Activated CD8-positive, alpha-beta memory T cell treated with anti-CD3 and anti-CD28 coated beads for 4 hours (primary cell): Measurements from ENCODE around the gene SLC5A10.
"Not testable (repeated sequence)": the region's sequence is repeated elsewhere in the genome, so short reads cannot be mapped to it uniquely, and the experiment has no call there.

Experiments
- DNase-seq, 2 donors: peaks; one replicate each; pipeline ENCODE4 v3.0.0-alpha.2; 2020; ENCODE audit warnings: low read depth in 2 of 2

The SLC5A10 gene

DNA sequence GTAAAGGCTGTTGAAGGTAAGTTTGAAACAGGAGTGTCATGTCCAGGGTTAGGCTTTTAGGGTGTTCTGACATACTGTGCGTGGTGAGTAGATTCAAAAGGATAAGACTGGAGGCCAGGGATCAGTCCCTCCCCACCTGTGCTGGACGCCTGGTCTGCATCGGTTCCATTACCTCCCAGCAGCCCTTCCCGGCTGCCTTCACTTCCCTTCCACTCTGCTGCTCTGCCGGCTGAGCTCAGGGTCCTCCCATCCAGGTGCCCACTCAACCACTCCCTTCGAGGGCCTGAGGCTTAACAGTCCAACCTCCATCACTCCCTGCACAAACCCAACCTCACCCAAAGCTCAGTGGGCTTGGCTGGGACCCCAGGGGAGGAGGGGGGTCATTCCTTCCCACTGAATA lies 4.1 kb upstream of the SLC5A10 start:
- no peak for DNase-seq

DNA sequence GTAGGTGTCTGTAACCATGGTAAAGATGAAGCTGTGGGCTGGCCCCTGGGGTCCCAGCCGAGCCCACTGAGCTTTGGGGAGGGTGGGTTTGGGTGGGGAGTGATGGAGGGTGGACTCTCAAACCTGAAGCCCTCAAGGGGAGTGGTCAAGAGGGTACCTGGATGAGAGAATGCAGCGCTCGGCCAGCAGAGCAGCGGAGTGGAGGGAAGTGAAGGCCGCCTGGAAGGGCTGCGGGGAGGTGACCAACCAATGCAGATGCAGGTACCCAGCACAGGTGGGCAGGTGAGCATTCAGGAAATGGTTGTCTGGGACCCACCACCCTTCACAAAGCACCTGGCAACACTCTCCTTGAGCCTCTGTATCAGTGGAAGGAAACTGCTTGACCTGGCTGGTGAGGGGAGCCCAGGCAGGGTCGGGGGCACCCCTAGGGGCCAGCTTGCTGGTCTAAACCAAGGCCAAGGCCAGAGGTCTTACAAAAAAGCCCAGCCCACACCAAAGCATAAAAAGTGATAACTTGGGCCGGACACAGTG lies 3.4 kb upstream of the SLC5A10 start:
- DNase-seq, result no peak

DNA sequence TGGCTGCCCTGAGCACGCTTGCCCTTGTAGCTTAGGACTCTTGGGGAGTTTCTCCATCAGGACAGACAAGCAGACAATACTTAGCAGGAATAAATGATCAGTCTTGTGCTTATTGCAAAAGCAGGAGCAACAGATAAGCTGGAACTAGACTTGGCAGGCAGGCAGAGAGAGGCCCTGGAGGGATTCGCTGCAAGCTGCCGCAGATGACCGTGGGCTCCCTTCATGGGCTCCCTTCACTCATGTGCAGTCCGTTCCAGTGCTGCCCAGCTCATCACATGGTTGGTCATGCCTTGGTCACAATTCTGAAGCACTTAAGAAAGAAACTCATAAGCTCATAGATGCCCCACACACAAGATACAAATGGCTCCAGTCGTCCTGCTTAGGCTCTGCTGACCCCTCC lies 2.4 kb upstream of the SLC5A10 start:
- no peak for DNase-seq

DNA sequence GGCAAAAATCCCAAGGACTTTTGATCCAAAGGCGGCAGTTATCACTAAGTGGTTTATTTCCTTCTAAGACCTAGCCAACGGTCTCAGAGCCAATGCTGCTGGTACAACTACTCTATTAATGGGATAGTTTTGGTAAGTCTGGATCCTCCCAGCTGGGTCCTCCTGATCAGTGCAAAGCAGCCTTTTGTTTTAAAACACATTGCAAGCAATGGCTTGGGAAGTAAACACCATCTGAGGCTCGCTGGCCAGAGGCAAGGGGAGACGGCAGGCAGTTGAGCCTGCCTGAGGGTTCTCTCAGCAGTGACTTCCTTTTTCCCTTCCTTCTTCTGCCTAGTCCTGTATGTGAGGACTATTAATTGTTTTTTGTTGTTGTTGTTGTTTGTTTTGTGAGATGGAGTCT lies 1.6 kb upstream of the SLC5A10 start:
- DNase-seq, result no peak

DNA sequence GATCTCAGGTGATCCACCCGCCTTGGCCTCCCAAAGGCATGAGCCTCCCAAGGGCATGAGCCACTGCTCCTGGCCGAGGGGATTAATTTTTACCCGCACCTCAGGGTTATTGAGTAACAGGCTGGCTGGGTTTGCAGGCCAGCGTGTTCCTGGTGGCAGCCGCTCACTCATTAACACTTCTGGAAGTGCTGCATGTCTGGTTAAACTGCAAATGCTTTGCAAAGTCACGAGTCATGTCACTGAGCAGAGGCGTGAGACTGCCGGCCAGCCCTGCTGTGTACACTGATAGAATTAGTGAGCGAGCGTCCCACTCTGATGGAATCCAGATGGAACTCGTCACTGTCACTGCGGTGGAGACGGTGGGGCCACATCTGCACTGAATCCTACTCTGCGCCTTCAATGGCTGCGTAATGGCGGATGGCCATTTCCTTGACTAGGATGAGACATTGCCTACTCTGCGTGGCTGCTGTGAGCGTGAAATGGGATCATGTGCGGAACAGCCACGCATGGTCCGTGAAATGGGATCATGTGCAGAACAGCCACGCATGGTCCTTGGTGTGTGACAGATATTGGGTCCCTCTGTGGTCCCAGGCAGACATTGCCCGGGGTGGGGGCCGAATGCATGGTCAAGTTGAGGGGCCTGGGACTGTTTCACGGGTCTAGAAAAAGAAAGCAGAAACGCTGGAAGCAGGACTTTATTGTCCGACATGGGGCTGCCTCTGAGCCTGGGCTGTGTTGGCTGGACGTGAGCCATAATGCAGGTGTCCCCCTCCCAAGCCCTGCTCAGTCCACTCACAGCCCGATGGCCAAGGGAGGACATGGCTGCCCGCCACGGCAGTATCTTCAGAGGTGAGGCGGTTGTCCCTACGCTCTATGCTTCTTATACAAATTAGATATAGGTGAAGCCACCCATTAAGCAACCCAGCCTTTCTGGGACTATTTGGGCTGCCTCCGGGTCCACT lies 740 bp upstream of the SLC5A10 start:
- no peak for DNase-seq

DNA sequence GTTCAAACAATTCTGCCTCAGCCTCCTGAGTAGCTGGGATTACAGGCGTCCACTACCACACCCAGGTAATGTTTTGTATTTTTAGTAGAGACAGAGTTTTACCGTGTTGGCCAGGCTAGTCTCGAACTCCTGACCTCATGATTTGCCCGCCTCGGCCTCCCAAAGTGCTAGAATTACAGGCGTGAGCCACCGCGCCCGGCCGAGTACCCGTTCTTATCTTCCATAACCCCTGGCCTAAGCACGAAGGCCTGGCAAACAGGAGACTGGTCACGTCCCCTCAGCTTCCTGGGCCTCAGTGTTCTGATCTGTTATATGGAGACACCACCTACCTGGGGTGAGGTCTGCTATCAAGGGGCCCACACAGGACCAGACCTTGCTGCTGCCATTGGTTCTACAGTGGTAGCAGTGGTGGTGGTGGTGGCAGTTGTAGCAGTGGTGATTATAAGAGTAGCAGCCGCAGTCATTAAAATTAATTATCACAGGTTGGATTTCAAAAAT lies 1.3 kb downstream of the SLC5A10 start:
- no peak for DNase-seq

DNA sequence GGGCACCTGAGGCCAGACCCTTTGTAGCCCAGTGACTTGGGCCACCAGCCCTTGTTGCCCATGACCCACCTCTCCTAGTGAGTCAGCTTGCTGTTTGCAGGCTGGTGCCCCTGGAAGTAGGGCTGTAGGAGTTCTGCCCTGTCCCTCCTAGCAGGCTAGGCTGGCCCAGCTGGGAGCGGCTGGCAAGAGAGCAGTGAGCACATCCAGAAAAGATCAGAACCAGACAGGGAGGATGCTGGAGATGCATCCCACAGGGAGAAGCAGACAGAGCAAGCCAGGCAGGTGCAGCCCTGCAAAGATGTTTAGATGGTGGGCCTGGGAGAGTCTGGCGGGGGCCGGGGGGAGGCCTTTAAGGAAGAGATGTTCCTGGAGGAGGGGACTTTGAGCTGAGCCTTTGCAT lies 2.4 kb downstream of the SLC5A10 start:
- DNase-seq, result no peak

DNA sequence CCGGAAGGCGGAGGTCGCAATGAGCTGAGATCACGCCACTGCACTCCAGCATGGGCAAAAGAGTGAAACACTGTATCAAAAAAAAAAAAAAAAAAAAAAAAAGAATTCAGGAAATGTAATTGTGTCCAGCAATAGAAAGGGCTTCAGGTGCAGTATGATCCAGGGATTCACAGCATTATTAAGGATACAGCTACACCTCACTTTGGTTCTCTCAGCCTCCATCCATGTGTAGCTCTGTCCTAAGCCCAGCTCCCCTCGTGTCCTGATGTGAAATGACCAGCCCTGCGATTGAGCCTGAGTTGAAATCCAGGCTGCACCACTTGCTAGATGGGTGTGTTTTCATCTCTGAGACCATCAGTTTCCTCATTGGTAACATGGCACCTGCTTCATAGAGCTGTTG lies 3.0 kb downstream of the SLC5A10 start:
- no peak for DNase-seq

DNA sequence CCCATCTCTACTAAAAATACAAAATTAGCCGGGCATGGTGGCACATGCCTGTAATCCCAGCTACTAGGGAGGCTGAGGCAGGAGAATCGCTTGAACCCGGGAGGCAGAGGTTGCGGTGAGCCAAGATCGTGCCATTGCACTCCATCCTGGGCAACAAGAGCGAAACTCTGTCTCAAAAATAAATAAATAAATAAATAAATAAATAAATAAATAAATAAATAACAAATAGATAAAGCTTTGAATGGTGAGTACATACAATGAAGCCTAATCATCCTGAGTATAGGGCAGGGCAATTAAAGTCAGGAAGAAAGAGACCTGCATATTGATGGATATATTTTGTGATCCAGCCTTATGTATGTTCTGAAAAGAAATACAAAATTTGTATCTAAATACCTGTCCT lies 4.1 kb downstream of the SLC5A10 start:
- not testable (repeated sequence) for DNase-seq

DNA sequence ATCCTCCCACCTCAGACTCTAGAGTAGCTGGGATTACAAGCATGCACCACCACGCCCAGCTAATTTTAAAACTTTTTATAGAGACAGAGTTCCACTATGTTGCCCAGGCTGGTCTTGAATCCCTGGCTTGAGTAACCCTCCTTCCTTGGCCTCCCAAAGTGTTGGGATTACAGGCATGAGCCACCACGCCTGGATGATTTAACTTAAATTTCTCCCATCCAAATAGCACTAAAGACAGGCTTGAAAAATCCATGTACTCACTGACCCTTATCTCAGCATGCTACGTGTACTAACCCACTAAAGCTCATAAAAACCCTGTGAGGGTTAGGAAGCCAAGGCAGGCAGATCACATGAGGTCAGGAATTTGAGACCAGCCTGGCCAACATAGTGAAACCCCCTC lies 4.6 kb downstream of the SLC5A10 start:
- DNase-seq, result no peak

DNA sequence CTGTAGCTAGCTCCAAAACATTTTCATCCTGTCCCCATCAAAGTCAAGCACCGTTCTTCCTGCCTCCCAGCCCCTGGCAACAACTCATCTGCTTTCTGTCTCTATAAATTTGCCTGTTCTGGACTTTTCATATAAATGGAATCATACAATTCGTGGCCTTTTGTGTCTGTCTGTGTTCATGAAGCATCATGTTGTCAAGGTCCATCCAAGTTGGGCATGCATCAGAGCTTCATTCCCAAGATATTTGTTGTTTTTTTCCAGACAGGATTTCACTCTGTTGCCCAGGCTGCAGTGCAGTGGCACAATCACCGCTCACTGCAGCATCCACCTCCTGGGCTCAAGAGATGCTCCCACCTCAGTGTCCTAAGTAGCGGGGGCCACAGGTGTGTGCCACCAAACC lies 5.9 kb downstream of the SLC5A10 start:
- no peak for DNase-seq

DNA sequence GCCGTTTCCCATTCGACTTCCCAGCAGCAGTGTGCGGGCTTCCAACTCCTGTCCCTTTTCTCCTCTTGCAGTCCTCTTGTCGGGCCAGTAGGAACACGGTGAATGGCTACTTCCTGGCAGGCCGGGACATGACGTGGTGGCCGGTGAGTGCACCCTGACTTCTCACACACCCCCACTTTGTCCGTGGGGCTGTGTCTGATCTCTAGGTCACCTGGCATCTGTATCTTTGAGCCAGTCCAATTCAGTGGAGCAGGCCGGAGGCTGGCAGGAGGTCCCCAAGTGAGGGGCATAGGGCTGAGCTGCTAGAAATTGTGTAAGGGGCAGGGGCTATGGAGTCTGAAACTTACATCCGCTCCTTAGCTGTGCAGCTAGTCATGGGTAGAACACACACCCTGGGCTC lies 6.6 kb downstream of the SLC5A10 start:
- DNase-seq, result no peak

DNA sequence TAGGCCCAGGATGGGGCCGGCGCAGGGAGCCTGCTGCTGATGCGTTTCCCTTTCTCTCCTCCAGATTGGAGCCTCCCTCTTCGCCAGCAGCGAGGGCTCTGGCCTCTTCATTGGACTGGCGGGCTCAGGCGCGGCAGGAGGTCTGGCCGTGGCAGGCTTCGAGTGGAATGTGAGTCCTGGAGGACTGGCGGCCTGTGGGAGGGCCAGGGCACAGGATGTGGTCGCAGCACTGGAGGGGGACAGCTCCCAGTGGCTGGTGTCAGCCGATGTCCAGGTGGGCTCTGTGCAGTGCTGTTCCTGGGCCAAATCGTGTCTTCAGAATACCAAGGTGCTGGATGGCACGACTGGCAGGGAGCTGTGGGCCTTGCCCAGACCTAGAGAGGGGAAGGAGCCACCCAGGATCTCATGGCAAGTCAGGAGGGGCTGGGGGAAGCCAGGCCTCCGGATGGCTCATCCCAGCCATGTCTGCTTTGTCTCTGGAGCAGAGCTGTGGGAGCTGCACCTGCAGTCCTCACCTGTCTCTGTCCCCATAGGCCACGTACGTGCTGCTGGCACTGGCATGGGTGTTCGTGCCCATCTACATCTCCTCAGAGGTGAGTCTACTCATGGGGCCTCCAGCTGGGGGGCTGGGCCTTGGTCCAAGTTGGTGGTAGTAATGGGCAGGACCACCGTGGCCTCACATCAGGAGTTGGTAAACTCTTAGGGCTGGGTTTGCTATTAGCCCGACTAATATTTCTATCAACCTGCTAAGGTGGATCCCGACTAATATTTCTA lies 7.3 kb downstream of the SLC5A10 start:
- DNase-seq, result no peak

DNA sequence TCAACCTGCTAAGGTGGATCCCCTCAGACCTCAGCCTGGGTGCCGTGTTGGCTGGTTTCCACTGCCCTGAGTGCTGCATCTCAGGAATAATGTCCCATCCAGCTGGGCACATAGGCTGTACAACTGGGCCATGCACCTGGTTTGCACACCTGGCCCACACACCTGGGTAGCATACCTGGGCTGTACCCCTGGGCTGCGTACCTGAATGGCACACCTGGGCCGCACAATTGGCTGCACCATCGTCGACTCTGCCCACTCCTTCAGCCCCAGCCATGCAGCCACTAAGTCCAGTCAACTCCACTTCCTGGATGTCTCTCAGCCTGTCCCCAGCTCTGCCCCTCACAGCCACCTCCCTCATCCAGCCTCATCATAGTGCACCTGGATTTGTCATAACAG lies 7.9 kb downstream of the SLC5A10 start:
- DNase-seq, result no peak

DNA sequence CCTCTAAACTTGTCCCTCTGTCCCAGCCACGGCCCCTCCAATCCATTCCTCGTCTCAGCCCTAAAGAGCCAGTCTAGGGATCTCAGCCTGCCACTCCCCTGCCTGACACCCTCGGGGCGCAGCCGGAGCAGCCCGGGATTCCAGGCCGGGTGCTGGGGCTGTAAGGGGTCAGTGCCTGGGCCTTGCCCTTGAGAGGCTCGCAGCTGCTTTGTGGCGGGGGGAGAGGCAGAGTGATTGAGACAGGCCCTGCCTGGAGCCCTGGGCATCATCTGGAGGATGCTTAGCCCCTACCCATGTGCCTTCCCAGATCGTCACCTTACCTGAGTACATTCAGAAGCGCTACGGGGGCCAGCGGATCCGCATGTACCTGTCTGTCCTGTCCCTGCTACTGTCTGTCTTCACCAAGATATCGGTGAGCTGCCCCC lies 8.3 kb downstream of the SLC5A10 start:
- DNase-seq, result no peak

DNA sequence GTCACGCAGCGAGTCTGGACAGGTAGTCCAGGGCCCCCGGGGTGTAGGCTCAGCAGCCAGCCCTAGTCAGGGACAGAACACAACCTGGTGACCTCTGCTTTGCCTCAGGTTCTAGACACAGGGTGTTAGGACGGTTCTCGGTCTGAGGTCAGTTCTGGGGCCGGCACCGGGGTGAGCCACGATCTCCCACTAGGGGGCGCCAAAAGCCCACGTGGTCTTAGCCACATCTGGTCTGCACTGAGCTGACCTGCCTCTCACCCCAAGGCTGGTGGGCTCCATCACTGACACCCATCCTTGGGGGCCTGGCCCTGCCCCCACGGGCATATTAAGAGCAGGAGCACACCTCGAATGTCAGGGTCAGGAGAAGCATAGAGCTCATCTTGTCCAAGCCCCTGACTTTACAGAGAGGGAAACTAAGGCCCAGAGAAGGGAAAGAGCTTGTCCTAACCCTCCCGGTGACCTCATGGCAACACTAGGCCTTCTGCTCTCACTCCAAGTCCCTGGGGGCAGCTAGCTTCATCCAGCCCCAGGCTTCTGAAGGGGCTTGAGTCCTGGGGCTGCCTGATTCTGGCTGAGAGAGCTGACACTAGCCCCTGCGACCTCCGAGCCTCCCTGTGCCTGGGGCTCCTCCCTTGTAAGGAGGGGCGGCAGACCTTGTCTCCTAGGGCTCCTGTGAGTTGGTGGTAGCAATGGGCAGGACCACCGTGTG lies 9.0 kb downstream of the SLC5A10 start:
- DNase-seq, result peak; percentile 60 to 63

DNA sequence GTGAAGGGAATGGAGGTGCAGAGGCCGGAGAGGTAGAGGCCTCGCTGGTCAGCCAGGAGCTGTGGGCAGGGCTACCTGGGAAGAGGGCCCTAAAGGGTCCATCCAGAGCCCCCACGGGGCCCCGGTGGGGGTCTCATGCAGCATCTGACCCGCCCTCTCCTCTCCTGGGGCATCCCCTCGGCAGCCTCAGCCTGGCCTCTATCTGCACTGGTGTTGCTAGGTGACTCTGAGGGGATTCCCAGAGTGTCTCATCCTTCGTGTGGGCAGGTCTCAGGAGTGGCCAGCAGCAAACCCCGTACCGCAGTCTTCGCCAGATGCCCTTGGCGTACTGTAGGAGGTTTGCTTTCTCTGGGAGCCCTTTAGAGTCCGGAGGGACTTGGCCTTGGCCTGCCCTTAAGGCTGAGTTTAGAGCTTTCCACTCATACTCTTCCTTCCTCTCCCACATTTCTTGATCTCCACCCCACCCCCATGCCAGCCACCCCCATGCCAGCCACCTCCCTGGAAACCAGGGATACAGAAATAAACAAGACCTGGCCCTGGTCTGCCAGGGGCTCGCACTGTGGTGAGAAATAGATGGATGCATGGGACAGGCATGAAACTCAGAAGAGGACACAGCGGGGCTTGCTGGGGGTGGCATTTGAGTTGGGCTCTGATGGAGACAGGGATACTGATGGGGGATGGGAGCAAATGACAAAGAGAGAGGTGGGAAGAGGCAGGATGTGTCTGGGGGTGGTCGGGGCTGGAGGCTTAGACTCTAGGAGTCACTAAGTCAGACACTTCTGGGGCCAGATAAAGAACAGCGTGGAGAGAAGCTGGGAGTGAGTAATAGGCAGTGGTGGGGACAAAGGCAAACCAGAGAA lies 9.9 kb downstream of the SLC5A10 start:
- no peak for DNase-seq

DNA sequence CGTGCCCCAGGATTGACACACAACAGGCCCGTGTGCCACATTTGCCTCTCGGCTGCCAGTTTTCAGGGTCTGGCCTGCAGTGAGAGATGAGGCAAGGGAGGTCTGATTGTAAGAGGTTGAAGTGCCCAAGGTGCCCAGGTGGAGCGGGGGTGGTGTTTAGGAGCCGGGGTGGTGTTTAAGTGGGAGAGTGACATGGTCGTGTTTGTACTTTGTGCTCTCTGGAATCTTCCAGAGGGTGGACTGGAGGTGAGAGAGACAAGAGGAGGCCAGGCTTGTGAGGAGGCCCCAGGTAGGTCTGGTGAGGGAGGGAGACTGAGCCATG lies 10.5 kb downstream of the SLC5A10 start:
- no peak for DNase-seq

DNA sequence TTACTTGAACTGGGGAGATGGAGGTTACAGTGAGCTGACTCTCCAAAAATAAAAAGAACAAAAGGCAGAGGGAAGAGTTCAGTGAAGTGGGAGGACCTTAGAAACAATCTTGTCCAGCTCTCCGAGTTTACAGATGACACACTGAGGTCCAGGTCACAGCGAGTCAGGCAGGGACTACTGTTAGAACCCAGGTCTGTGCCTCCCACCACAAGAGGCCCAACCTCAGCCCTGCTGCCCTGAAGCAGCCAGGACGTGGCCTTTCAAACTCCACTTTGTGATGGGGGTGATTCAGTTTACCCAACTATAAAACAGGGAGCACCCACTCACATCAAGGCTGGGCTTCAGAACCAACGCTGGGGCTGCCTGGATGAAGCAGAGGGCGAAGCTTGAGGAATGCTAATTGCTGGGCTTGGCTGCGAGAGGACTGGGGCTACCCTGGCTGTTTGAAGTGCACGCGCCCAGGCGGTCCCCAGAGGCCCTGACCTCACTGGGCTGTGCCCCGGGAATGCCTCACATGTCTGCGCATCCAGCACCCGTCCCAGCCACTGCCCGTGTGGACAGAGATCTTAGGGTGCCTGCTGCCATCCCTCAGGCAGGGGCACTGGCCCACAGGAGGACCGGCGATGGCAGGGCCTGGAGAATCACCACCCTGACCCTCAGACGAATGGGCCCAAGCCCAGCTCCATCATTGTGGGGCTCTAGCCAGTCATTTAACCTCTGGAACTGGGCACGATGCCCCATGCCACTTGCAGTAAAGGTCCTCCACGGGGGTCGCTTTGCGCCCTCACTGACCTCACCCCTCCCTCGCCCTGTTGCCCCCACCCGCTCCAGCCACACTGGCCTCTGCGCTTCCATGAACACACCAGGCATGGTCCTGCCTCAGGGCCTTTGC lies 11.4 kb downstream of the SLC5A10 start:
- DNase-seq, result no peak

DNA sequence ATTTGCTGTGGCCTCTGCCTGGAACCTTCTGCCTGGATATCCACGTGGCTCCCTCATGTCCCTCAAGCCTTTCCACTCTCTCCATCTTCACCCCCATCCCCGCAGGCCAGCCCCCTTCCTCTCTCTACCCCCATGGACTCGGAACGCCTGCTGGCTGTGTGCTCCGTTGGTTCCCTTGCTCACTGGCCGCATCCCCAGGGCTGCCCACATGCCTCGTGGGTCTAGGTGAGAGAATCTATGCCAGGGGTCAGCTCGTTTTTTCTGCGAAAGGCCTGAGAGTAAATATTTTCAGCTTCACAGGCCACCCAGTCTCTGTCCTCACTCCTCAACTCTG lies 12.0 kb downstream of the SLC5A10 start:
- no peak for DNase-seq
